Fibroblast of the aortic adventitia (primary cell): ENCODE results near the gene PLXNB1. TPM values are rescaled to one million over a fixed set of nuclear protein-coding genes. Genes with fewer than 3 reads are reported as not detected.
A peak's percentile ranks its signal among the peaks of the same experiment; 100 is the strongest.
"Not testable (repeated sequence)": the region's sequence is repeated elsewhere in the genome, so short reads cannot be mapped to it uniquely, and the experiment has no call there.

ENCODE experiments used
- DNase-seq: peaks from one replicate; pipeline ENCODE4 v3.0.0-alpha.2; 2010; ENCODE audit warnings: low read depth
- H3K4me3 ChIP-seq: 2 replicates; pipeline ENCODE4 v1.5.1; 2011; ENCODE audit warnings: low read depth, mild to moderate bottlenecking, control low read depth, low read length, moderate library complexity
- CTCF ChIP-seq: IDR thresholded peaks from 2 replicates; pipeline ENCODE4 v1.5.1; 2011; ENCODE audit warnings: mild to moderate bottlenecking, low read length, control low read depth, inconsistent platforms; ENCODE audit not compliant: insufficient read depth
- total RNA-seq: library from RNA; depleted of rRNA; stranded (reverse); fragments of >200 nt; gene quantifications from 2 replicates; pipeline ENCODE4 v1.2.3, GENCODE V29; 2012; ENCODE audit warnings: low replicate concordance

The PLXNB1 gene
- total RNA-seq, 1 donor: 30.0 TPM

- no peak for DNase-seq
- no peak overlapping the region for H3K4me3 ChIP-seq
- no peak for TF ChIP-seq CTCF
These were observed 24.5 kb downstream of the PLXNB1 start for GRCh38 chr3:48405343-48405881.

- DNase-seq: no peak
- TF ChIP-seq CTCF: no peak
- no peak overlapping the region for H3K4me3 ChIP-seq
These were observed 25.2 kb downstream of the PLXNB1 start for GRCh38 chr3:48404440-48405342.

GRCh38 chr3:48403533-48404439 is 26.1 kb downstream of the PLXNB1 start:
- no peak overlapping the region for H3K4me3 ChIP-seq
- no peak for TF ChIP-seq CTCF
- no peak for DNase-seq

GRCh38 chr3:48402907-48403306 is 27.0 kb downstream of the PLXNB1 start:
- no peak for TF ChIP-seq CTCF
- DNase-seq: no peak

GRCh38 chr3:48402281-48402732 is 27.6 kb downstream of the PLXNB1 start:
- no peak overlapping the region for H3K4me3 ChIP-seq
- peak; percentile 95 for DNase-seq
- no peak for TF ChIP-seq CTCF

More at GRCh38 chr3:48402907-48403306, 27.0 kb downstream of the PLXNB1 start:
- no peak overlapping the region for H3K4me3 ChIP-seq

- not testable (repeated sequence) for H3K4me3 ChIP-seq, DNase-seq
These were observed 28.4 kb downstream of the PLXNB1 start for GRCh38 chr3:48401434-48401901.
